ENCODE measurements around the gene MOXD1. TPM values are rescaled to one million over a fixed set of nuclear protein-coding genes. Genes with fewer than 3 reads are reported as not detected.
"Not testable (repeated sequence)": the region's sequence is repeated elsewhere in the genome, so short reads cannot be mapped to it uniquely, and the experiment has no call there.

Gene MOXD1
- total RNA-seq, 4 donors from 2014 or later = 5.5 to 16.3 (median 8.3) TPM; not detected in 1

DNA sequence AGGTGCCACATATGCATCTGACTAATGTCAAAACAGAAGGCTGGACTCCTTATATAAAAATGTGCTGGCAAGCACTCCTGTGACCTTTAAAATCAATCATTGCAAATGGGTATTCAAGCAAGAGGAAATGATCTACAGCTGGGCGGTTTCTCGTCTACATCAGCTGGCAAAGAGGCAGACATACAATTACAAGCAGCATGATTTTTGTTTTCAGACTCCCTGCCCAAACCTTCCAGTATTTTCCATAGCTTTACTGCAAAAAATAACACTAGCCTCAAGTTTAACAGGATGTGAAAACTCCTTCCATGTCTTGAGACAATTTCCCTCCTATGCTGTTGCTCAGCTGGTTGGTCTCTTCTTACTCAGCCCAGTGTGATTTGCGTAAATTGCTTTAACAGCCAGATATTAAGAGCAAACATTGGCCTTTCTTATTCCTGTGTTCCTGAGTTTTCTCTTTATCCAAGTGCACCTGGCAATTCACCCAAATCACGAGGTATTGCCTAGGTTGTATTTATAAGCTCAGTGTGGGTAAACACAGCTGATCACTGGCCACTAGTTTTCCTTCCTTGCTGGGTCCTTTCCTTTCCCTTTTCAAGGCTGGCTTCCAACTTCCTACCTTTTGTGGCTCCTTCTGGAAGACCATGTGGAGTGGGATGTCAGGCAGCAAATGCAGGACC lies 130.4 kb downstream of the MOXD1 start:
- no peak overlapping the region for H3K4me3 ChIP-seq
- intact Hi-C loops (cut with DNase I; ENCODE audit: low total_unique reads) = no loop called here
- in situ Hi-C loops (cut with MboI; ENCODE audit: low pct_ligation_motif_present in 1 of 4, low pct_unique_long_range_greater_than_20kb in 1 of 4, low sequenced_read_pairs in 3 of 4) = loop anchor here in 2 of 4 donors (10.0 kb wide), 1 partner anchor 214 kb away; no protein-coding TSS in a partner anchor

DNA sequence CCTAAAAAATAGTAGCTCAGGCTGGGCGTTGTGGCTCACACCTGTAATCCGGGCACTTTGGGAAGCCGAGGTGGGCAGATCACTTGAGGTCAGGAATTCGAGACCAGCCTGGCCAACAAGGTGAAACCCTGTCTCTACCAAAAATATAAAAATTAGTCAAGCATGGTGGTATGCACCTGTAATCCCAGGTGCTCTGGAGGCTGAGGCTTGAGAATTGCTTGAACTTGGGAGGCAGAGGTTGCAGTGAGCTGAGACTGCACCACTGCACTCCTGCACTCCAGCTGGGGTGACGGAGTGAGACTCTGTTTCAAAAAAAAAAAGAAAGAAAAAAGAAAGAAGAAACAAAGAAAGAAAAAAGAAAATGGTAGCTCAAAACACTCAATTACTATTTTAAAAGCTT lies 132.6 kb downstream of the MOXD1 start:
- intact Hi-C loops (cut with DNase I; ENCODE audit: low total_unique reads) = not testable (repeated sequence)

More for the DNA sequence above, 130.4 kb downstream of the MOXD1 start:
- Histone ChIP-seq H3K27me3 (no peaks in the 10 kb centered on the region), H3K9me3 (no peaks in the 10 kb centered on the region), H3K36me3 (no peaks in the 10 kb centered on the region), H3K4me1 (peaks cover 0 to 9% (median 0%) of the 10 kb centered on the region in 4 donors), H3K27ac (no peak overlapping the region)
- TF ChIP-seq CTCF (IDR thresholded peaks at IDR 0.05) (no peak), POLR2A (IDR thresholded peaks at IDR 0.05) (no peak), POLR2AphosphoS5 (IDR thresholded peaks at IDR 0.05) (no peak), EP300 (IDR thresholded peaks at IDR 0.05; ENCODE audit: low read depth) (no peak)
- 33 to 34% methylated on average over 1 to 4 of the region's 4 CpGs for WGBS, 2 donors (ENCODE audit: low coverage in 1 of 2)
- no peak for DNase-seq

GRCh38 chr6:132268209-132268608 lies 133.1 kb downstream of the MOXD1 start:
- in situ Hi-C loops (cut with MboI; ENCODE audit: low pct_ligation_motif_present in 1 of 4, low pct_unique_long_range_greater_than_20kb in 1 of 4, low sequenced_read_pairs in 3 of 4) = no loop called here

More for the DNA sequence above, 132.6 kb downstream of the MOXD1 start:
- DNase-seq; H3K27ac ChIP-seq; H3K27me3 ChIP-seq; H3K36me3 ChIP-seq; H3K9me3 ChIP-seq; H3K4me3 ChIP-seq; in situ Hi-C loops (cut with MboI; ENCODE audit: low pct_ligation_motif_present in 1 of 4, low pct_unique_long_range_greater_than_20kb in 1 of 4, low sequenced_read_pairs in 3 of 4); H3K4me1 ChIP-seq: not testable (repeated sequence)
- WGBS, 2 donors (ENCODE audit: low coverage in 1 of 2) = 79 to 90% methylated on average over 5 of the region's 5 CpGs

DNA sequence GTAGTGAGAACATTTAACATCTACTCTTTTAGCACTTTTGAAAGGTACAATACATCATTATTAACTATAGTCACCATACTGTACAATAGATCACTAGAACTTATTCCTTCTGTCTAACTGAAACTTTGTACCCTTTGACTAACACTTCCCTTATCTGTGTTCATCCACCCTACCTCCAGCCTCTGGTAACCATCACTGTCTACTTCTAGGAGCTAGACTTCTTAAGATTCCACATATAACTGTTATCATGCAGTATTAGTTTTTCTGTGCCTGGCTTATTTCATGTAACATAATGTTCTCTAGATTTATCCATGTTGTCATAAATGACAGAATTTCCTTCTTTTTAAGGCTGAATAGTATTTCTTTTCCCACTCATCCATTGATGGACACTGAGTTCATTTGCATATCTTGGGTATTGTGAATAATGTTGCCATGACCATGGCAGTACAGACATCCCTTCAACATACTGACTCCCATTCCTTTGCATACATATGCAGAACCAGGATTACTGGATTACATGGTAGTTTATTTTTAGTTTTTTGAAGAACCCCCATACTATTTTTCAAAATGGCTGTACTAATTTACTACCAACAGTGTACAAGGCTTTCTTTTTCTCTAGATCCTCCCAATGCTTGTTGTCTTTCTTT lies 135.7 kb downstream of the MOXD1 start:
- TF ChIP-seq CTCF (IDR thresholded peaks at IDR 0.05) (no peak), EP300 (IDR thresholded peaks at IDR 0.05; ENCODE audit: low read depth) (no peak), POLR2A (IDR thresholded peaks at IDR 0.05) (no peak), POLR2AphosphoS5 (IDR thresholded peaks at IDR 0.05) (no peak)

More at GRCh38 chr6:132268209-132268608, 133.1 kb downstream of the MOXD1 start:
- no peak for DNase-seq
- Histone ChIP-seq H3K4me3 (no peak overlapping the region), H3K27me3 (no peaks in the 10 kb centered on the region), H3K4me1 (peaks cover 0 to 9% (median 0%) of the 10 kb centered on the region in 4 donors), H3K9me3 (no peaks in the 10 kb centered on the region), H3K27ac (no peak overlapping the region), H3K36me3 (no peaks in the 10 kb centered on the region)
- WGBS, 2 donors (ENCODE audit: low coverage in 1 of 2) = 58 to 67% methylated on average over 2 of the region's 2 CpGs
- TF ChIP-seq CTCF (IDR thresholded peaks at IDR 0.05) (no peak), POLR2AphosphoS5 (IDR thresholded peaks at IDR 0.05) (no peak), POLR2A (IDR thresholded peaks at IDR 0.05) (no peak), EP300 (IDR thresholded peaks at IDR 0.05; ENCODE audit: low read depth) (no peak)
- intact Hi-C loops (cut with DNase I; ENCODE audit: low total_unique reads) = no loop called here

More for the DNA sequence above, 135.7 kb downstream of the MOXD1 start:
- in situ Hi-C loops (cut with MboI; ENCODE audit: low pct_ligation_motif_present in 1 of 4, low pct_unique_long_range_greater_than_20kb in 1 of 4, low sequenced_read_pairs in 3 of 4) (no loop called here), intact Hi-C loops (cut with DNase I; ENCODE audit: low total_unique reads) (no loop called here)
- peaks cover 0 to 1% (median 0%) of the 10 kb centered on the region in 4 donors for H3K4me1 ChIP-seq
- H3K9me3 ChIP-seq = no peaks in the 10 kb centered on the region
- H3K27ac ChIP-seq = no peak overlapping the region
- no peaks in the 10 kb centered on the region for H3K36me3 ChIP-seq
- no peak for DNase-seq
- no peaks in the 10 kb centered on the region for H3K27me3 ChIP-seq
- H3K4me3 ChIP-seq = no peak overlapping the region
